SK-N-SH (cell line): ENCODE results near the gene FAM149B1.

ENCODE experiments used
- EP300 ChIP-seq, 2 experiments: IDR thresholded peaks; 2 replicates each; pipeline versions ENCODE4 v1.4.0 to v1.6.1; 2012; ENCODE audit warnings: borderline replicate concordance in 1 of 2, low read depth in 1 of 2, low read length in 1 of 2
- POLR2AphosphoS5 ChIP-seq: IDR thresholded peaks from 2 replicates; pipeline ENCODE4 v1.6.1; 2012; ENCODE audit warnings: low read depth, low read length
- TF ChIP-seq, protein P1 (sequence below): fragments of 150-350 bp; IDR thresholded peaks from 2 replicates; pipeline ENCODE4 v1.6.1; 2016; ENCODE audit warnings: mild to moderate bottlenecking, low read depth, low read length

DNA sequence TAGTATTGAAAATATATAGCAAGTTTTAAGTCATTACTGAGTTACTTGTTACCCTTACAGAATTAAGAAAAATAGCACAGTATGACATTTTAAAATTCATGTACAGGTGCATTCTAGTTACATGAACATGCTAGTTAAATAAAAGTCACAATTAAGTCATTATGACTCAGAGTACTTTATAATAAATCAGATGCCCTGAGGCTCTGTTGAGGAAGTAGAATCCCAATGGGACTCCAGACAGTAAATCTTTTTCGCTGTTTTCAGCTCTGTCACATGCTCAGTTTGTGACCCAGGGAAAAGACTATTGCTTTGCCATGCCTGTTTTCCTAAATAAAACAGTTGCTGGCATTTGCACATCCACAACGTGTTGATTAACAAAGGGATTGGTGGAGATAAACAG lies 36.6 kb upstream of the FAM149B1 start:
- TF ChIP-seq POLR2AphosphoS5 (no peak), EP300 (IDR thresholded peaks at IDR 0.05; ENCODE audit: borderline replicate concordance in 1 of 2, low read depth in 1 of 2, low read length in 1 of 2) (no peak)
- TF ChIP-seq, protein P1, sequence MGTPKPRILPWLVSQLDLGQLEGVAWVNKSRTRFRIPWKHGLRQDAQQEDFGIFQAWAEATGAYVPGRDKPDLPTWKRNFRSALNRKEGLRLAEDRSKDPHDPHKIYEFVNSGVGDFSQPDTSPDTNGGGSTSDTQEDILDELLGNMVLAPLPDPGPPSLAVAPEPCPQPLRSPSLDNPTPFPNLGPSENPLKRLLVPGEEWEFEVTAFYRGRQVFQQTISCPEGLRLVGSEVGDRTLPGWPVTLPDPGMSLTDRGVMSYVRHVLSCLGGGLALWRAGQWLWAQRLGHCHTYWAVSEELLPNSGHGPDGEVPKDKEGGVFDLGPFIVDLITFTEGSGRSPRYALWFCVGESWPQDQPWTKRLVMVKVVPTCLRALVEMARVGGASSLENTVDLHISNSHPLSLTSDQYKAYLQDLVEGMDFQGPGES = no peak
